ENCODE measurements around the gene MALAT1.
"Not testable (repeated sequence)": the region's sequence is repeated elsewhere in the genome, so short reads cannot be mapped to it uniquely, and the experiment has no call there.

DNA sequence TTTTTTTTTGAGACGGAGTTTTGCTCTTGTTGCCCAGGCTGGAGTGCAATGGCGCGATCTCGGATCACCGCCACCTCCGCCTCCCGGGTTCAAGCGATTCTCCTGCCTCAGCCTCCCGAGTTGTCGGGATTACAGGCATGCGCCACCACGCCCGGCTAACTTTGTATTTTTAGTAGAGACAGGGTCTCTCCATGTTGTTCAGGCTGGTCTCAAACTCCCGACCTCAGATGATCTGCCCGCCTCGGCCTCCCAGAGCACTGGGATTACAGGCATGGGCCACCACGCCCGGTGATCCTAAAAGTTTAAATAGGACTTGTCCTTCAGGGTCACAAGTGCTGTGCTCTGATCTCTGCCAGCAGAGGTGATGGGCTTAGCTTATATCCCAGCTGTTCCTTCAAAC lies 33.4 kb upstream of the MALAT1 start:
- TF ChIP-seq, protein P1, sequence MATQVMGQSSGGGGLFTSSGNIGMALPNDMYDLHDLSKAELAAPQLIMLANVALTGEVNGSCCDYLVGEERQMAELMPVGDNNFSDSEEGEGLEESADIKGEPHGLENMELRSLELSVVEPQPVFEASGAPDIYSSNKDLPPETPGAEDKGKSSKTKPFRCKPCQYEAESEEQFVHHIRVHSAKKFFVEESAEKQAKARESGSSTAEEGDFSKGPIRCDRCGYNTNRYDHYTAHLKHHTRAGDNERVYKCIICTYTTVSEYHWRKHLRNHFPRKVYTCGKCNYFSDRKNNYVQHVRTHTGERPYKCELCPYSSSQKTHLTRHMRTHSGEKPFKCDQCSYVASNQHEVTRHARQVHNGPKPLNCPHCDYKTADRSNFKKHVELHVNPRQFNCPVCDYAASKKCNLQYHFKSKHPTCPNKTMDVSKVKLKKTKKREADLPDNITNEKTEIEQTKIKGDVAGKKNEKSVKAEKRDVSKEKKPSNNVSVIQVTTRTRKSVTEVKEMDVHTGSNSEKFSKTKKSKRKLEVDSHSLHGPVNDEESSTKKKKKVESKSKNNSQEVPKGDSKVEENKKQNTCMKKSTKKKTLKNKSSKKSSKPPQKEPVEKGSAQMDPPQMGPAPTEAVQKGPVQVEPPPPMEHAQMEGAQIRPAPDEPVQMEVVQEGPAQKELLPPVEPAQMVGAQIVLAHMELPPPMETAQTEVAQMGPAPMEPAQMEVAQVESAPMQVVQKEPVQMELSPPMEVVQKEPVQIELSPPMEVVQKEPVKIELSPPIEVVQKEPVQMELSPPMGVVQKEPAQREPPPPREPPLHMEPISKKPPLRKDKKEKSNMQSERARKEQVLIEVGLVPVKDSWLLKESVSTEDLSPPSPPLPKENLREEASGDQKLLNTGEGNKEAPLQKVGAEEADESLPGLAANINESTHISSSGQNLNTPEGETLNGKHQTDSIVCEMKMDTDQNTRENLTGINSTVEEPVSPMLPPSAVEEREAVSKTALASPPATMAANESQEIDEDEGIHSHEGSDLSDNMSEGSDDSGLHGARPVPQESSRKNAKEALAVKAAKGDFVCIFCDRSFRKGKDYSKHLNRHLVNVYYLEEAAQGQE (IDR thresholded peaks at IDR 0.05; ENCODE audit: unreplicated experiment) = not testable (repeated sequence)
- TF ChIP-seq, protein P2, sequence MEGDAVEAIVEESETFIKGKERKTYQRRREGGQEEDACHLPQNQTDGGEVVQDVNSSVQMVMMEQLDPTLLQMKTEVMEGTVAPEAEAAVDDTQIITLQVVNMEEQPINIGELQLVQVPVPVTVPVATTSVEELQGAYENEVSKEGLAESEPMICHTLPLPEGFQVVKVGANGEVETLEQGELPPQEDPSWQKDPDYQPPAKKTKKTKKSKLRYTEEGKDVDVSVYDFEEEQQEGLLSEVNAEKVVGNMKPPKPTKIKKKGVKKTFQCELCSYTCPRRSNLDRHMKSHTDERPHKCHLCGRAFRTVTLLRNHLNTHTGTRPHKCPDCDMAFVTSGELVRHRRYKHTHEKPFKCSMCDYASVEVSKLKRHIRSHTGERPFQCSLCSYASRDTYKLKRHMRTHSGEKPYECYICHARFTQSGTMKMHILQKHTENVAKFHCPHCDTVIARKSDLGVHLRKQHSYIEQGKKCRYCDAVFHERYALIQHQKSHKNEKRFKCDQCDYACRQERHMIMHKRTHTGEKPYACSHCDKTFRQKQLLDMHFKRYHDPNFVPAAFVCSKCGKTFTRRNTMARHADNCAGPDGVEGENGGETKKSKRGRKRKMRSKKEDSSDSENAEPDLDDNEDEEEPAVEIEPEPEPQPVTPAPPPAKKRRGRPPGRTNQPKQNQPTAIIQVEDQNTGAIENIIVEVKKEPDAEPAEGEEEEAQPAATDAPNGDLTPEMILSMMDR (conservative IDR thresholded peaks at IDR 0.05; ENCODE audit: low read depth in 2 of 2) = not testable (repeated sequence)
- not testable (repeated sequence) for TF ChIP-seq EZH2 (IDR thresholded peaks at IDR 0.05; ENCODE audit: low read depth, unreplicated experiment); POLR2AphosphoS5 (IDR thresholded peaks at IDR 0.05; ENCODE audit: low read depth); EZH2phosphoT487 (IDR thresholded peaks at IDR 0.05; ENCODE audit: unreplicated experiment); JUNB (IDR thresholded peaks at IDR 0.05; ENCODE audit: unreplicated experiment)
- TF ChIP-seq, protein P3, sequence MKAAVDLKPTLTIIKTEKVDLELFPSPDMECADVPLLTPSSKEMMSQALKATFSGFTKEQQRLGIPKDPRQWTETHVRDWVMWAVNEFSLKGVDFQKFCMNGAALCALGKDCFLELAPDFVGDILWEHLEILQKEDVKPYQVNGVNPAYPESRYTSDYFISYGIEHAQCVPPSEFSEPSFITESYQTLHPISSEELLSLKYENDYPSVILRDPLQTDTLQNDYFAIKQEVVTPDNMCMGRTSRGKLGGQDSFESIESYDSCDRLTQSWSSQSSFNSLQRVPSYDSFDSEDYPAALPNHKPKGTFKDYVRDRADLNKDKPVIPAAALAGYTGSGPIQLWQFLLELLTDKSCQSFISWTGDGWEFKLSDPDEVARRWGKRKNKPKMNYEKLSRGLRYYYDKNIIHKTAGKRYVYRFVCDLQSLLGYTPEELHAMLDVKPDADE (IDR thresholded peaks at IDR 0.05) = not testable (repeated sequence)

Measured in GM23338 (cell line).